Esophagus muscularis mucosa (tissue), 3 donors: ENCODE measurements around the gene DEGS2.

Source experiments
- CTCF ChIP-seq, 3 experiments: fragments of 200-600 bp in 2 of 3; fragments of 450-650 bp in 1 of 3; sonication (generic) in 2 of 3; IDR thresholded peaks; one replicate each; pipeline ENCODE4 v1.5.1; 2017 to 2019; ENCODE audit warnings: antibody characterized with exemption in 3 of 3, mild to moderate bottlenecking in 2 of 3, moderate library complexity in 1 of 3
- POLR2A ChIP-seq: fragments of 450-650 bp; IDR thresholded peaks from one replicate; pipeline ENCODE4 v1.6.1; 2017; ENCODE audit warnings: antibody characterized with exemption, moderate library complexity, mild to moderate bottlenecking, low read depth
- POLR2AphosphoS5 ChIP-seq, 2 donors: sonication (generic); formaldehyde crosslinking; IDR thresholded peaks; one replicate each; pipeline ENCODE4 v1.6.1; 2017; ENCODE audit warnings: antibody characterized with exemption in 2 of 2

- TF ChIP-seq CTCF (IDR thresholded peaks at IDR 0.05) (peak; percentile 78 to 89 (median 82)), POLR2AphosphoS5 (IDR thresholded peaks at IDR 0.05) (peak in 1 of 2 donors; percentile 39), POLR2A (no peak)
Observed at GRCh38 chr14:100108042-100108825, 51.2 kb downstream of the DEGS2 start.
